GM12878 (cell line): ENCODE results near the gene LRRN2. TPM values are rescaled to one million over a fixed set of nuclear protein-coding genes. Genes with fewer than 3 reads are reported as not detected.

Experiments used
- polyA plus RNA-seq, 11 experiments: library from polyadenylated mRNA; depleted of rRNA in 4 of 11; unstranded in 6 of 11; stranded (reverse) in 5 of 11; fragments of >200 nt; fragmentation: Nextera tagmentation in 4 of 11; fragmentation: Illumina TruSeq in 1 of 11; extraction: Ambion mirVana in 4 of 11; extraction: Trizol in 1 of 11; gene quantifications; 1 replicate in 1 of 11; 2 replicates in 10 of 11; pipeline versions ENCODE4 v1.2.1 to v1.2.3, GENCODE V29; 2011 to 2016; ENCODE audit warnings: inconsistent platforms in 2 of 11, missing spikeins in 2 of 11, low read depth in 1 of 11
- small RNA-seq: library from RNA; depleted of rRNA; stranded (forward); fragments of <200 nt; gene quantifications from one replicate; pipeline ENCODE3, GENCODE V24; 2014
- total RNA-seq, 4 experiments: library from RNA; depleted of rRNA in 3 of 4; stranded (reverse); fragments of >200 nt in 3 of 4; fragmentation: Illumina TruSeq in 1 of 4; extraction: Trizol in 1 of 4; gene quantifications; 2 replicates each; pipeline versions ENCODE4 v1.2.1 to v1.2.3, GENCODE V29; 2013 to 2021
- TF ChIP-seq, protein P1 (sequence below): fragments of 450-650 bp; IDR thresholded peaks from 2 replicates; pipeline ENCODE4 v1.6.1; 2017; ENCODE audit warnings: mild to moderate bottlenecking, low read depth, inconsistent platforms; ENCODE audit not compliant: poor library complexity, severe bottlenecking

Gene LRRN2
- total and polyA plus RNA-seq, 10 of the 15 experiments (the other 5 are each of a cell fraction or from before 2014, with no cell fraction given): not detected

- TF ChIP-seq, protein P1, sequence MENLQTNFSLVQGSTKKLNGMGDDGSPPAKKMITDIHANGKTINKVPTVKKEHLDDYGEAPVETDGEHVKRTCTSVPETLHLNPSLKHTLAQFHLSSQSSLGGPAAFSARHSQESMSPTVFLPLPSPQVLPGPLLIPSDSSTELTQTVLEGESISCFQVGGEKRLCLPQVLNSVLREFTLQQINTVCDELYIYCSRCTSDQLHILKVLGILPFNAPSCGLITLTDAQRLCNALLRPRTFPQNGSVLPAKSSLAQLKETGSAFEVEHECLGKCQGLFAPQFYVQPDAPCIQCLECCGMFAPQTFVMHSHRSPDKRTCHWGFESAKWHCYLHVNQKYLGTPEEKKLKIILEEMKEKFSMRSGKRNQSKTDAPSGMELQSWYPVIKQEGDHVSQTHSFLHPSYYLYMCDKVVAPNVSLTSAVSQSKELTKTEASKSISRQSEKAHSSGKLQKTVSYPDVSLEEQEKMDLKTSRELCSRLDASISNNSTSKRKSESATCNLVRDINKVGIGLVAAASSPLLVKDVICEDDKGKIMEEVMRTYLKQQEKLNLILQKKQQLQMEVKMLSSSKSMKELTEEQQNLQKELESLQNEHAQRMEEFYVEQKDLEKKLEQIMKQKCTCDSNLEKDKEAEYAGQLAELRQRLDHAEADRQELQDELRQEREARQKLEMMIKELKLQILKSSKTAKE: no peak
Measured at GRCh38 chr1:204568576-204569315, 116.8 kb downstream of the LRRN2 start (continued).

Small RNA genes lying within 50 kb of the gene (small RNA-seq; reads per million reads assigned to genes)
- gene RF00601: not detected
- not detected for gene RNA5SP75

Other genes starting within 250 kb of the LRRN2 start
- 13.9 and 16.3 TPM in 2 replicates for gene PIK3C2B, start 190.9 kb downstream of the LRRN2 start, total RNA-seq (2014; rRNA removed)
- gene PIK3C2B, start 190.9 kb downstream of the LRRN2 start, total RNA-seq (2014; rRNA removed; fragmentation: Illumina TruSeq; extraction: Trizol): 8.5 and 9.2 TPM in 2 replicates
- 33.5 and 38.1 TPM in 2 replicates for gene PIK3C2B, start 190.9 kb downstream of the LRRN2 start, total RNA-seq (2021)
- 15.9 and 33.9 TPM in 2 replicates for gene PIK3C2B, start 190.9 kb downstream of the LRRN2 start, polyA plus RNA-seq (2011; rRNA removed)
- gene PIK3C2B, start 190.9 kb downstream of the LRRN2 start, polyA plus RNA-seq (2014; fragmentation: Illumina TruSeq; extraction: Trizol): 10.2 and 14.4 TPM in 2 replicates
- gene PIK3C2B, start 190.9 kb downstream of the LRRN2 start, polyA plus RNA-seq (2014; fragmentation: Nextera tagmentation; extraction: Ambion mirVana): 1 to 10 TPM; 2.2 to 5.0 TPM
- gene PIK3C2B, start 190.9 kb downstream of the LRRN2 start, polyA plus RNA-seq (2014; rRNA removed): 23.8 and 28.2 TPM in 2 replicates
- 1 to 10 TPM; 6.0 to 8.2 TPM for gene PIK3C2B, start 190.9 kb downstream of the LRRN2 start, polyA plus RNA-seq (2016; fragmentation: Nextera tagmentation; extraction: Ambion mirVana)
- gene MDM4, start 169.3 kb downstream of the LRRN2 start, total RNA-seq (2014; rRNA removed): 36.8 and 43.9 TPM in 2 replicates
- gene MDM4, start 169.3 kb downstream of the LRRN2 start, total RNA-seq (2014; rRNA removed; fragmentation: Illumina TruSeq; extraction: Trizol): 36.1 and 37.8 TPM in 2 replicates
- 54.5 and 64.5 TPM in 2 replicates for gene MDM4, start 169.3 kb downstream of the LRRN2 start, total RNA-seq (2021)
- gene MDM4, start 169.3 kb downstream of the LRRN2 start, polyA plus RNA-seq (2011; rRNA removed): 74.4 and 108 TPM in 2 replicates
- 12.4 and 13.7 TPM in 2 replicates for gene MDM4, start 169.3 kb downstream of the LRRN2 start, polyA plus RNA-seq (2014; fragmentation: Illumina TruSeq; extraction: Trizol)
- 10 to 100 TPM in 1 of 2 experiments, 1 to 10 TPM in 1; 2.5 to 11.5 TPM for gene MDM4, start 169.3 kb downstream of the LRRN2 start, polyA plus RNA-seq (2014; fragmentation: Nextera tagmentation; extraction: Ambion mirVana)
- 20.5 and 20.6 TPM in 2 replicates for gene MDM4, start 169.3 kb downstream of the LRRN2 start, polyA plus RNA-seq (2014; rRNA removed)
- 10 to 100 TPM; 22.3 to 23.2 TPM for gene MDM4, start 169.3 kb downstream of the LRRN2 start, polyA plus RNA-seq (2016; fragmentation: Nextera tagmentation; extraction: Ambion mirVana)
- gene NFASC, start 185.1 kb upstream of the LRRN2 start, total RNA-seq (2014; rRNA removed): 0.05 TPM in 1 of 2 replicates, not detected in the other
- gene NFASC, start 185.1 kb upstream of the LRRN2 start, total RNA-seq (2014; rRNA removed; fragmentation: Illumina TruSeq; extraction: Trizol): 0.31 TPM in 1 of 2 replicates, not detected in the other
- gene NFASC, start 185.1 kb upstream of the LRRN2 start, total RNA-seq (2021): 0.16 and 0.23 TPM in 2 replicates
- gene NFASC, start 185.1 kb upstream of the LRRN2 start, polyA plus RNA-seq (2011; rRNA removed): 0.04 TPM in 1 of 2 replicates, not detected in the other
- 0.04 and 0.06 TPM in 2 replicates for gene NFASC, start 185.1 kb upstream of the LRRN2 start, polyA plus RNA-seq (2014; fragmentation: Illumina TruSeq; extraction: Trizol)
- not detected for gene NFASC, start 185.1 kb upstream of the LRRN2 start, polyA plus RNA-seq (2014; fragmentation: Nextera tagmentation; extraction: Ambion mirVana)
- gene NFASC, start 185.1 kb upstream of the LRRN2 start, polyA plus RNA-seq (2014; rRNA removed): 0.01 and 0.19 TPM in 2 replicates
- under 1 TPM in 1 of 2 experiments, not detected in 1; 0.05 TPM for gene NFASC, start 185.1 kb upstream of the LRRN2 start, polyA plus RNA-seq (2016; fragmentation: Nextera tagmentation; extraction: Ambion mirVana)